ENCODE measurements around the gene HMGB2. TPM values are rescaled to one million over a fixed set of nuclear protein-coding genes. Genes with fewer than 3 reads are reported as not detected.

HMGB2 gene
- total RNA-seq, 1 experiment from 2014 or later = 176 TPM

- Mint-ChIP-seq H3K27me3 (ENCODE audit: insufficient read depth, unreplicated experiment) (no peaks in the 10 kb centered on the region), H3K4me1 (ENCODE audit: insufficient read depth, unreplicated experiment) (no peaks in the 10 kb centered on the region), H3K4me3 (ENCODE audit: unreplicated experiment) (no peak overlapping the region), H3K36me3 (ENCODE audit: insufficient read depth, unreplicated experiment) (no peaks in the 10 kb centered on the region), H3K27ac (ENCODE audit: low read depth, unreplicated experiment) (no peak overlapping the region), H3K9me3 (ENCODE audit: unreplicated experiment) (no peaks in the 10 kb centered on the region)
- TF ChIP-seq CTCF (IDR thresholded peaks at IDR 0.05; ENCODE audit: unreplicated experiment) = no peak
- no TSS peak for BruUV-seq (replicated peaks)
- POLR2A ChIA-PET = no interaction called here
- no peak for DNase-seq (ENCODE audit: unreplicated experiment)
- intact Hi-C loops (cut with micrococcal nuclease) = no loop called here
- CTCF ChIA-PET = interaction anchor here (0.5 to 1.6 kb wide), 11 partner anchors 8 to 995 kb away, joined by 3 to 5 read pairs (median 3); no protein-coding TSS in a partner anchor
Measured at GRCh38 chr4:173287486-173287885, 46.7 kb downstream of the HMGB2 start.

GRCh38 chr4:173284463-173284862, 49.7 kb downstream of the HMGB2 start:
- CTCF ChIA-PET = no interaction called here
- Mint-ChIP-seq H3K4me3 (ENCODE audit: unreplicated experiment) (no peak overlapping the region), H3K27ac (ENCODE audit: low read depth, unreplicated experiment) (no peak overlapping the region), H3K4me1 (ENCODE audit: insufficient read depth, unreplicated experiment) (no peaks in the 10 kb centered on the region), H3K27me3 (ENCODE audit: insufficient read depth, unreplicated experiment) (no peaks in the 10 kb centered on the region), H3K9me3 (ENCODE audit: unreplicated experiment) (no peaks in the 10 kb centered on the region), H3K36me3 (ENCODE audit: insufficient read depth, unreplicated experiment) (no peaks in the 10 kb centered on the region)
- intact Hi-C loops (cut with micrococcal nuclease) = no loop called here
- no peak for DNase-seq (ENCODE audit: unreplicated experiment)
- BruUV-seq (replicated peaks) = no TSS peak
- TF ChIP-seq CTCF (IDR thresholded peaks at IDR 0.05; ENCODE audit: unreplicated experiment) = no peak
- POLR2A ChIA-PET = no interaction called here

GRCh38 chr4:173282626-173283025, 51.5 kb downstream of the HMGB2 start:
- ChIA-PET POLR2A (no interaction called here), CTCF (interaction anchor here (0.6 to 1.9 kb wide), 4 partner anchors 25 to 1094 kb away, joined by 3 to 6 read pairs (median 4); no protein-coding TSS in a partner anchor)
- intact Hi-C loops (cut with micrococcal nuclease) = no loop called here
- Mint-ChIP-seq H3K27ac (ENCODE audit: low read depth, unreplicated experiment) (no peak overlapping the region), H3K9me3 (ENCODE audit: unreplicated experiment) (no peaks in the 10 kb centered on the region), H3K4me1 (ENCODE audit: insufficient read depth, unreplicated experiment) (no peaks in the 10 kb centered on the region), H3K4me3 (ENCODE audit: unreplicated experiment) (no peak overlapping the region), H3K27me3 (ENCODE audit: insufficient read depth, unreplicated experiment) (no peaks in the 10 kb centered on the region), H3K36me3 (ENCODE audit: insufficient read depth, unreplicated experiment) (peaks cover 6% of the 10 kb centered on the region)
- no peak for DNase-seq (ENCODE audit: unreplicated experiment)
- no peak for TF ChIP-seq CTCF (IDR thresholded peaks at IDR 0.05; ENCODE audit: unreplicated experiment)
- no TSS peak for BruUV-seq (replicated peaks)

GRCh38 chr4:173282256-173282562, 51.9 kb downstream of the HMGB2 start:
- H3K27me3 Mint-ChIP-seq (ENCODE audit: insufficient read depth, unreplicated experiment) = no peaks in the 10 kb centered on the region
- POLR2A ChIA-PET = no interaction called here
- intact Hi-C loops (cut with micrococcal nuclease) = no loop called here
- no peak for DNase-seq (ENCODE audit: unreplicated experiment)
- H3K4me3 Mint-ChIP-seq (ENCODE audit: unreplicated experiment) = no peak overlapping the region
- no peak for TF ChIP-seq CTCF (IDR thresholded peaks at IDR 0.05; ENCODE audit: unreplicated experiment)
- no TSS peak for BruUV-seq (replicated peaks)
- H3K4me1 Mint-ChIP-seq (ENCODE audit: insufficient read depth, unreplicated experiment) = no peaks in the 10 kb centered on the region
- CTCF ChIA-PET = interaction anchor here (0.6 to 1.9 kb wide), 4 partner anchors 25 to 1094 kb away, joined by 3 to 6 read pairs (median 4); no protein-coding TSS in a partner anchor
- no peaks in the 10 kb centered on the region for H3K9me3 Mint-ChIP-seq (ENCODE audit: unreplicated experiment)
- H3K36me3 Mint-ChIP-seq (ENCODE audit: insufficient read depth, unreplicated experiment) = peaks cover 6% of the 10 kb centered on the region
- no peak overlapping the region for H3K27ac Mint-ChIP-seq (ENCODE audit: low read depth, unreplicated experiment)

All from MCF 10A (cell line).